Peyer's patch (tissue), 4 donors: Measurements from ENCODE around the gene MMP17. TPM values are rescaled to one million over a fixed set of nuclear protein-coding genes. Genes with fewer than 3 reads are reported as not detected.

ENCODE experiments used
- DNase-seq, 3 donors: peaks; one replicate each; pipeline ENCODE4 v3.0.0-alpha.2; 2017 to 2019
- H3K27ac ChIP-seq, 4 donors: fragments of 200-600 bp; sonication (generic); one replicate each; pipeline ENCODE4 v1.5.1; 2016 to 2019
- H3K27me3 ChIP-seq, 2 donors: fragments of 200-600 bp; sonication (generic); one replicate each; pipeline ENCODE4 v1.5.1; 2019
- H3K36me3 ChIP-seq, 3 donors: fragments of 200-600 bp; sonication (generic); one replicate each; pipeline ENCODE4 v1.5.1; 2016 to 2019
- H3K4me1 ChIP-seq, 4 donors: fragments of 200-600 bp; sonication (generic); one replicate each; pipeline ENCODE4 v1.5.1; 2016 to 2019
- H3K4me3 ChIP-seq, 4 donors: fragments of 200-600 bp; sonication (generic); 1 replicate in 3 of 4; 2 replicates in 1 of 4; pipeline ENCODE4 v1.5.1; 2016 to 2019; ENCODE audit warnings: mild to moderate bottlenecking in 1 of 4
- H3K9me3 ChIP-seq, 4 donors: fragments of 200-600 bp; sonication (generic); one replicate each; pipeline ENCODE4 v1.5.1; 2016 to 2019; ENCODE audit warnings: mild to moderate bottlenecking in 1 of 4
- POLR2A ChIP-seq, 2 donors: fragments of 450-650 bp; IDR thresholded peaks; one replicate each; pipeline ENCODE4 v1.5.1; 2017; ENCODE audit warnings: antibody characterized with exemption in 2 of 2, mild to moderate bottlenecking in 2 of 2, moderate library complexity in 2 of 2
- total RNA-seq, 4 donors: library from RNA; depleted of rRNA; stranded (reverse); fragments of >200 nt; gene quantifications; one replicate each; pipeline ENCODE4 v1.1.0, GENCODE V29; 2016
- TF ChIP-seq, protein P1 (sequence below), 6 experiments: fragments of 450-650 bp in 4 of 6; fragments of 200-600 bp in 2 of 6; sonication (generic) in 1 of 6; IDR thresholded peaks; one replicate each; pipeline ENCODE4 v1.5.1; 2017 to 2019; ENCODE audit warnings: antibody characterized with exemption in 6 of 6, mild to moderate bottlenecking in 3 of 6, moderate library complexity in 1 of 6

The MMP17 gene
- 10 to 100 TPM in 1 of 4 donors, 1 to 10 TPM in 2, not detected in 1; 4.0 to 32.2 (median 5.3) TPM for total RNA-seq

DNA sequence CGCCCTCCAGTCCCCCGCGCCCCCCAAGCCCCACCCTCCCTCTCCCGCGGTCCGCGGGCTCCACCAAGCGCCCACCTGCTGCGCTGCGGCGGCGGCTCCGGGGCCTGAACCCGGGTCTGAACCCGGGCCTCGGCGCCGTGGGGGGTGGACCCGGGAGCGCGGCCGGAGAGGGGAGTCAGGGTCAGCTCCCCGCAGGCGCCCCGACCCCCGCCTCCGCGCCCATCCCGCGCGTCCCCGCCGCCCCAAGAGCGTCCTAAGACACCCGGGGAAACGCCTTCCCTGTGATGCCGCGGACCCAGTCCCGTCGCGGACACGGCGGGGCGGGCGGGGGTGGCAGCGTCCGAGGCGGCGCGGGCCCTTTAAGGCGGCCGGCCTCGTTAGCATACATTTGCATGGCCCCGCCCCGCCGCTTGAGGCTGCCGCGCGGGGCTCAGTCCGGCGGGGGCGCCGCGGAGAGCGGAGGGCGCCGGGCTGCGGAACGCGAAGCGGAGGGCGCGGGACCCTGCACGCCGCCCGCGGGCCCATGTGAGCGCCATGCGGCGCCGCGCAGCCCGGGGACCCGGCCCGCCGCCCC, at the start of gene MMP17:
Gene MMP17, plus strand, starts transcription at position 433 of the 574 bp plus-strand sequence. Its CDS starts 102 bp downstream, at position 535.
- TF ChIP-seq, protein P1, sequence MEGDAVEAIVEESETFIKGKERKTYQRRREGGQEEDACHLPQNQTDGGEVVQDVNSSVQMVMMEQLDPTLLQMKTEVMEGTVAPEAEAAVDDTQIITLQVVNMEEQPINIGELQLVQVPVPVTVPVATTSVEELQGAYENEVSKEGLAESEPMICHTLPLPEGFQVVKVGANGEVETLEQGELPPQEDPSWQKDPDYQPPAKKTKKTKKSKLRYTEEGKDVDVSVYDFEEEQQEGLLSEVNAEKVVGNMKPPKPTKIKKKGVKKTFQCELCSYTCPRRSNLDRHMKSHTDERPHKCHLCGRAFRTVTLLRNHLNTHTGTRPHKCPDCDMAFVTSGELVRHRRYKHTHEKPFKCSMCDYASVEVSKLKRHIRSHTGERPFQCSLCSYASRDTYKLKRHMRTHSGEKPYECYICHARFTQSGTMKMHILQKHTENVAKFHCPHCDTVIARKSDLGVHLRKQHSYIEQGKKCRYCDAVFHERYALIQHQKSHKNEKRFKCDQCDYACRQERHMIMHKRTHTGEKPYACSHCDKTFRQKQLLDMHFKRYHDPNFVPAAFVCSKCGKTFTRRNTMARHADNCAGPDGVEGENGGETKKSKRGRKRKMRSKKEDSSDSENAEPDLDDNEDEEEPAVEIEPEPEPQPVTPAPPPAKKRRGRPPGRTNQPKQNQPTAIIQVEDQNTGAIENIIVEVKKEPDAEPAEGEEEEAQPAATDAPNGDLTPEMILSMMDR (IDR thresholded peaks at IDR 0.05) = peak in 2 of 6 experiments; percentile 5 to 10
- TF ChIP-seq POLR2A (IDR thresholded peaks at IDR 0.05) = no peak
- peak in 2 of 3 donors; percentile 58 to 67 for DNase-seq
- Histone ChIP-seq H3K4me1 (peaks cover 0 to 47% (median 22%) of the 10 kb centered on the region in 4 donors), H3K27me3 (peaks cover 0 to 16% of the 10 kb centered on the region in 2 donors), H3K9me3 (no peaks in the 10 kb centered on the region), H3K27ac (peak within 1 kb of the TSS in 2 of 4 donors; percentile 44 to 65), H3K4me3 (peak within 1 kb of the TSS; percentile 19 to 59 (median 52)), H3K36me3 (no peaks in the 10 kb centered on the region)

DNA sequence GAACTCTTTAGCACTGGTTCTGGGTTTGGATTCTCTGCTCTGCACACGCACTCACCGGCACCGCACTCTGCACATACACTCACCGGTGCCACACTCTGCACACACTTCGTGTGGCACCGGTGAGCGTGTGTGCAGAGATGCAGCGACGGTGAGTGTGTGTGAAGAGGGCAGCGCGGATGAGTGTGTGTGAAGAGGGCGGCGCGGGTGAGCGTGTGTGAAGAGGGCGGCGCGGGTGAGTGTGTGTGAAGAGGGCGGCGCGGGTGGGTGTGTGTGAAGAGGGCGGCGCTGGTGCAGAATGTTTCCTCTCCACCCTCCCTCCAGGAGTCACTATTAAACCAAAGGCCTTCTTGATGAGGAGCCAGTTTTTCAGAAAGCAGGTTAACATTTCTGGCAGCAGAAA, 49.2 kb upstream of the MMP17 start:
- no peak overlapping the region for H3K4me3 ChIP-seq
- H3K9me3 ChIP-seq = no peaks in the 10 kb centered on the region
- no peak for DNase-seq
- TF ChIP-seq, protein P1 (IDR thresholded peaks at IDR 0.05) = no peak
- no peak for TF ChIP-seq POLR2A (IDR thresholded peaks at IDR 0.05)
- peaks cover 0 to 5% (median 0%) of the 10 kb centered on the region in 4 donors for H3K4me1 ChIP-seq
- H3K27ac ChIP-seq = no peak overlapping the region
- H3K27me3 ChIP-seq = no peaks in the 10 kb centered on the region
- peaks cover 4 to 60% (median 5%) of the 10 kb centered on the region in 3 donors for H3K36me3 ChIP-seq

- no peak overlapping the region for H3K4me3 ChIP-seq
- no peak for TF ChIP-seq POLR2A (IDR thresholded peaks at IDR 0.05)
- TF ChIP-seq, protein P1 (IDR thresholded peaks at IDR 0.05) = no peak
Observed at GRCh38 chr12:131782061-131782460, 46.1 kb upstream of the MMP17 start.

GRCh38 chr12:131783915-131784541, 44.2 kb upstream of the MMP17 start:
- Histone ChIP-seq H3K27me3 (no peaks in the 10 kb centered on the region), H3K4me1 (no peaks in the 10 kb centered on the region), H3K9me3 (no peaks in the 10 kb centered on the region), H3K4me3 (no peak overlapping the region), H3K36me3 (peaks cover 0 to 75% (median 4%) of the 10 kb centered on the region in 3 donors), H3K27ac (no peak overlapping the region)
- DNase-seq = no peak
- TF ChIP-seq POLR2A (IDR thresholded peaks at IDR 0.05) = no peak
- TF ChIP-seq, protein P1 (IDR thresholded peaks at IDR 0.05) = no peak

More at GRCh38 chr12:131782061-131782460, 46.1 kb upstream of the MMP17 start:
- DNase-seq = no peak
- no peak overlapping the region for H3K27ac ChIP-seq
- H3K9me3 ChIP-seq = no peaks in the 10 kb centered on the region
- H3K4me1 ChIP-seq = no peaks in the 10 kb centered on the region
- no peaks in the 10 kb centered on the region for H3K27me3 ChIP-seq
- H3K36me3 ChIP-seq = peaks cover 4 to 72% (median 5%) of the 10 kb centered on the region in 3 donors

GRCh38 chr12:131784909-131785762, 43.1 kb upstream of the MMP17 start:
- no peak overlapping the region for H3K27ac ChIP-seq
- H3K27me3 ChIP-seq = no peaks in the 10 kb centered on the region
- peaks cover 0 to 75% (median 4%) of the 10 kb centered on the region in 3 donors for H3K36me3 ChIP-seq

More at GRCh38 chr12:131784909-131785762, 43.1 kb upstream of the MMP17 start:
- Histone ChIP-seq H3K9me3 (no peaks in the 10 kb centered on the region), H3K4me1 (no peaks in the 10 kb centered on the region), H3K4me3 (no peak overlapping the region)
- DNase-seq = peak in 1 of 3 donors; percentile 16
- TF ChIP-seq, protein P1 (IDR thresholded peaks at IDR 0.05) = no peak
- TF ChIP-seq POLR2A (IDR thresholded peaks at IDR 0.05) = no peak
